H1 (cell line): Measurements from ENCODE around the gene GPSM3. TPM values are rescaled to one million over a fixed set of nuclear protein-coding genes. Genes with fewer than 3 reads are reported as not detected.

ENCODE experiments used
- CTCF ChIP-seq, 3 experiments: IDR thresholded peaks; 1 replicate in 2 of 3; 2 replicates in 1 of 3; pipeline versions ENCODE4 v1.5.1 to v1.6.1; 2011; ENCODE audit warnings: low read length in 3 of 3, mild to moderate bottlenecking in 3 of 3, inconsistent platforms in 2 of 3, low read depth in 1 of 3, moderate library complexity in 1 of 3; ENCODE audit not compliant: insufficient read depth in 1 of 3; ENCODE audit errors: control extremely low read depth in 1 of 3
- EP300 ChIP-seq, 2 experiments: IDR thresholded peaks; 1 replicate in 1 of 2; 2 replicates in 1 of 2; pipeline ENCODE4 v1.6.1; 2011 to 2012; ENCODE audit warnings: low read depth in 2 of 2, low read length in 2 of 2, mild to moderate bottlenecking in 2 of 2, borderline replicate concordance in 1 of 2, inconsistent platforms in 1 of 2, moderate library complexity in 1 of 2
- EZH2 ChIP-seq: fragments of 200-600 bp; sonication (generic); IDR thresholded peaks from 2 replicates; pipeline ENCODE4 v1.7.1; 2012; ENCODE audit warnings: low read depth, mild to moderate bottlenecking, moderate library complexity, low read length, inconsistent platforms; ENCODE audit not compliant: severe bottlenecking
- HDAC6 ChIP-seq: IDR thresholded peaks from one replicate; pipeline ENCODE4 v1.7.1; 2012; ENCODE audit warnings: low read depth, mild to moderate bottlenecking, inconsistent platforms, low read length, moderate library complexity
- NANOG ChIP-seq: IDR thresholded peaks from 2 replicates; pipeline ENCODE4 v1.6.1; 2011; ENCODE audit warnings: low read length, low read depth, mild to moderate bottlenecking, inconsistent platforms; ENCODE audit not compliant: insufficient read depth, poor library complexity, severe bottlenecking
- POLR2A ChIP-seq, 2 experiments: IDR thresholded peaks; 1 replicate in 1 of 2; 2 replicates in 1 of 2; pipeline ENCODE4 v1.6.1; 2011; ENCODE audit warnings: low read depth in 2 of 2, low read length in 2 of 2, mild to moderate bottlenecking in 2 of 2; ENCODE audit errors: control extremely low read depth in 1 of 2
- RBBP5 ChIP-seq: IDR thresholded peaks from 2 replicates; pipeline ENCODE4 v1.7.1; 2012; ENCODE audit warnings: low read depth, mild to moderate bottlenecking, inconsistent platforms, low read length, moderate library complexity, borderline replicate concordance
- RXRA ChIP-seq: IDR thresholded peaks from 2 replicates; pipeline ENCODE4 v1.6.1; 2011; ENCODE audit warnings: low read depth, mild to moderate bottlenecking, low read length, moderate library complexity; ENCODE audit not compliant: insufficient read depth
- SIRT6 ChIP-seq: IDR thresholded peaks from one replicate; pipeline ENCODE4 v1.7.1; 2012; ENCODE audit warnings: low read length, inconsistent platforms
- SP2 ChIP-seq: IDR thresholded peaks from 2 replicates; pipeline ENCODE4 v1.6.1; 2012; ENCODE audit warnings: mild to moderate bottlenecking, low read length, inconsistent platforms
- SP4 ChIP-seq: IDR thresholded peaks from 2 replicates; pipeline ENCODE4 v1.6.1; 2012; ENCODE audit warnings: low read length, inconsistent platforms
- SRF ChIP-seq: IDR thresholded peaks from 2 replicates; pipeline ENCODE4 v1.6.1; 2011; ENCODE audit warnings: mild to moderate bottlenecking, low read depth, low read length, moderate library complexity
- ZNF274 ChIP-seq: IDR thresholded peaks from 2 replicates; pipeline ENCODE4 v1.7.0; 2012; ENCODE audit warnings: low read length, borderline replicate concordance; ENCODE audit errors: extremely low read depth
- polyA plus RNA-seq, 7 experiments: library from polyadenylated mRNA; depleted of rRNA in 3 of 7; stranded (reverse) in 5 of 7; unstranded in 2 of 7; fragments of >200 nt in 5 of 7; fragments of 200-250 nt in 2 of 7; gene quantifications; 1 replicate in 5 of 7; 2 replicates in 1 of 7; 4 replicates in 1 of 7; pipeline versions ENCODE4 v1.2.1 to v1.2.3, GENCODE V29; 2011 to 2013; ENCODE audit warnings: missing spikeins in 2 of 7, mixed read lengths in 2 of 7
- total RNA-seq: library from RNA; stranded (reverse); fragmentation: NEBNext Ultra II Directional; extraction: Animal tissue kit (Norgen Biotek cat#: 25700); gene quantifications from 2 replicates; pipeline ENCODE4 v1.2.1, GENCODE V29; 2021

GPSM3 gene
- total and polyA plus RNA-seq, 2 of the 8 experiments (the other 6 are each of a cell fraction or from before 2014, with no cell fraction given): 6.6 to 9.8 TPM

- TF ChIP-seq CTCF (IDR thresholded peaks at IDR 0.05; ENCODE audit: control extremely low read depth in 1 of 3, insufficient read depth in 1 of 3, low read depth in 1 of 3, low read length in 3 of 3) (peak in 2 of 3 experiments; percentile 39 to 60; a peak in 3 of 4 replicates), HDAC6 (no peak), SP2 (no peak), SP4 (peak; percentile 63; the same call in 1 of the 2 replicates), POLR2A (IDR thresholded peaks at IDR 0.05; ENCODE audit: control extremely low read depth in 1 of 2, low read depth in 2 of 2, low read length in 2 of 2) (no peak), NANOG (no peak), EZH2 (no peak), EP300 (IDR thresholded peaks at IDR 0.05; ENCODE audit: borderline replicate concordance in 1 of 2, low read depth in 2 of 2, low read length in 2 of 2) (no peak), RXRA (no peak), ZNF274 (no peak), SRF (no peak), SIRT6 (no peak), RBBP5 (no peak)
These were observed 44.0 kb downstream of the GPSM3 start (continued) for GRCh38 chr6:32148289-32149091.
